HG03378 (cell line): ENCODE measurements around the gene CENPX.
"Not testable (repeated sequence)": the region's sequence is repeated elsewhere in the genome, so short reads cannot be mapped to it uniquely, and the experiment has no call there.

Experiments
- ATAC-seq: cut with Tn5 transposase; IDR thresholded peaks from one replicate; pipeline ENCODE4 v1.9.1; 2021; ENCODE audit warnings: mild to moderate bottlenecking, moderate library complexity; ENCODE audit not compliant: unreplicated experiment

CENPX gene

GRCh38 chr17:81984773-81985410 is 37.8 kb downstream of the CENPX start:
- ATAC-seq, result no peak

- no peak for ATAC-seq
These were observed 38.9 kb downstream of the CENPX start for GRCh38 chr17:81983639-81984373.

- ATAC-seq, result no peak
These were observed 39.6 kb downstream of the CENPX start for GRCh38 chr17:81983011-81983638.

GRCh38 chr17:81981511-81981910 is 41.2 kb downstream of the CENPX start:
- ATAC-seq, result not testable (repeated sequence)

GRCh38 chr17:81980707-81981343 is 41.9 kb downstream of the CENPX start:
- ATAC-seq, result no peak

GRCh38 chr17:81980122-81980521 is 42.6 kb downstream of the CENPX start:
- no peak for ATAC-seq

- ATAC-seq, result no peak
These were observed 44.0 kb downstream of the CENPX start for GRCh38 chr17:81978524-81979298.

GRCh38 chr17:81977211-81977808 is 45.4 kb downstream of the CENPX start, which contains the start of gene ASPSCR1:
Gene ASPSCR1, plus strand, starts transcription at chr17:81977629. Its CDS starts 18 bp downstream, at chr17:81977647.
- peak; percentile 57 for ATAC-seq

- ATAC-seq, result peak; percentile 20
These were observed 46.1 kb downstream of the CENPX start for GRCh38 chr17:81976332-81977210.

- no peak for ATAC-seq
These were observed 49.2 kb downstream of the CENPX start for GRCh38 chr17:81973432-81973831.

GRCh38 chr17:81968850-81969812 is 53.5 kb downstream of the CENPX start:
- ATAC-seq, result no peak
